Gastrocnemius medialis (tissue), 4 donors: Measurements from ENCODE around the gene HS3ST6. TPM values are rescaled to one million over a fixed set of nuclear protein-coding genes. Genes with fewer than 3 reads are reported as not detected.

ENCODE experiments used
- ATAC-seq, 2 donors: fragments of 150-250 bp; one replicate each; pipeline ENCODE4 v1.9.1; 2016
- DNase-seq, 2 donors: peaks; one replicate each; pipeline ENCODE4 v3.0.0-alpha.2; 2019
- H3K27ac ChIP-seq, 4 donors: fragments of 200-600 bp; sonication (generic); 1 replicate in 1 of 4; 2 replicates in 3 of 4; pipeline ENCODE4 v1.5.1; 2016 to 2018; ENCODE audit warnings: mild to moderate bottlenecking in 2 of 4, moderate library complexity in 1 of 4
- H3K27me3 ChIP-seq, 3 donors: fragments of 200-600 bp; sonication (generic) in 2 of 3; 1 replicate in 1 of 3; 2 replicates in 2 of 3; pipeline versions ENCODE4 v1.5.1 to v1.6.0; 2016 to 2019; ENCODE audit warnings: mild to moderate bottlenecking in 1 of 3, moderate library complexity in 1 of 3
- H3K36me3 ChIP-seq, 2 donors: fragments of 200-600 bp; sonication (generic) in 1 of 2; one replicate each; pipeline ENCODE4 v1.5.1; 2017 to 2018
- H3K4me1 ChIP-seq, 2 donors: fragments of 200-600 bp; sonication (generic) in 1 of 2; one replicate each; pipeline ENCODE4 v1.5.1; 2016 to 2017; ENCODE audit warnings: mild to moderate bottlenecking in 2 of 2
- H3K4me3 ChIP-seq, 4 donors: fragments of 200-600 bp; sonication (generic) in 3 of 4; 1 replicate in 1 of 4; 2 replicates in 3 of 4; pipeline ENCODE4 v1.5.1; 2016 to 2019; ENCODE audit warnings: mild to moderate bottlenecking in 2 of 4
- H3K9me3 ChIP-seq, 3 donors: fragments of 200-600 bp; sonication (generic) in 2 of 3; 1 replicate in 1 of 3; 2 replicates in 2 of 3; pipeline ENCODE4 v1.5.1; 2016 to 2019
- POLR2A ChIP-seq, 2 donors: fragments of 450-650 bp; IDR thresholded peaks; one replicate each; pipeline ENCODE4 v1.6.1; 2017; ENCODE audit warnings: antibody characterized with exemption in 2 of 2, mild to moderate bottlenecking in 2 of 2, moderate library complexity in 2 of 2
- in situ Hi-C, 4 donors: fragments of 200-750 bp; cut with MboI; loops; one replicate each; pipeline versions ENCODE4 v1.15.0 to v1.8.0; 2017; ENCODE audit warnings: low sequenced_read_pairs in 4 of 4
- intact Hi-C: fragments of 100-400 bp; cut with DNase I; formaldehyde crosslinking; loops from one replicate; pipeline ENCODE4 v1.15.1; 2023; ENCODE audit warnings: low total_unique reads
- total RNA-seq, 4 donors: library from RNA; depleted of rRNA; stranded (reverse); fragments of >200 nt; gene quantifications; one replicate each; pipeline versions ENCODE4 v1.1.0 to v1.2.3, GENCODE V29; 2016
- TF ChIP-seq, protein P1 (sequence below), 5 experiments: fragments of 450-650 bp in 3 of 5; fragments of 200-600 bp in 2 of 5; sonication (generic) in 2 of 5; IDR thresholded peaks in 4 of 5; conservative IDR thresholded peaks in 1 of 5; 1 replicate in 4 of 5; 2 replicates in 1 of 5; pipeline ENCODE4 v1.5.1; 2016 to 2019; ENCODE audit warnings: antibody characterized with exemption in 5 of 5, mild to moderate bottlenecking in 3 of 5, moderate library complexity in 3 of 5

The HS3ST6 gene
- total RNA-seq, 4 donors from 2014 or later: not detected

- H3K27ac ChIP-seq: no peak overlapping the region
- intact Hi-C loops: no loop called here
- no peak for DNase-seq
- no peaks in the 10 kb centered on the region for H3K9me3 ChIP-seq
- TF ChIP-seq POLR2A (IDR thresholded peaks at IDR 0.05): no peak
- TF ChIP-seq, protein P1, sequence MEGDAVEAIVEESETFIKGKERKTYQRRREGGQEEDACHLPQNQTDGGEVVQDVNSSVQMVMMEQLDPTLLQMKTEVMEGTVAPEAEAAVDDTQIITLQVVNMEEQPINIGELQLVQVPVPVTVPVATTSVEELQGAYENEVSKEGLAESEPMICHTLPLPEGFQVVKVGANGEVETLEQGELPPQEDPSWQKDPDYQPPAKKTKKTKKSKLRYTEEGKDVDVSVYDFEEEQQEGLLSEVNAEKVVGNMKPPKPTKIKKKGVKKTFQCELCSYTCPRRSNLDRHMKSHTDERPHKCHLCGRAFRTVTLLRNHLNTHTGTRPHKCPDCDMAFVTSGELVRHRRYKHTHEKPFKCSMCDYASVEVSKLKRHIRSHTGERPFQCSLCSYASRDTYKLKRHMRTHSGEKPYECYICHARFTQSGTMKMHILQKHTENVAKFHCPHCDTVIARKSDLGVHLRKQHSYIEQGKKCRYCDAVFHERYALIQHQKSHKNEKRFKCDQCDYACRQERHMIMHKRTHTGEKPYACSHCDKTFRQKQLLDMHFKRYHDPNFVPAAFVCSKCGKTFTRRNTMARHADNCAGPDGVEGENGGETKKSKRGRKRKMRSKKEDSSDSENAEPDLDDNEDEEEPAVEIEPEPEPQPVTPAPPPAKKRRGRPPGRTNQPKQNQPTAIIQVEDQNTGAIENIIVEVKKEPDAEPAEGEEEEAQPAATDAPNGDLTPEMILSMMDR (IDR thresholded peaks at IDR 0.05 in 4 of 5, conservative IDR thresholded peaks at IDR 0.05 in 1 of 5): no peak
- peaks cover 19 to 49% (median 24%) of the 10 kb centered on the region in 3 donors for H3K27me3 ChIP-seq
- ATAC-seq: no peak
- no peaks in the 10 kb centered on the region for H3K36me3 ChIP-seq
- in situ Hi-C loops: no loop called here
- no peak overlapping the region for H3K4me3 ChIP-seq
- H3K4me1 ChIP-seq: no peaks in the 10 kb centered on the region
Observed at GRCh38 chr16:1909561-1910231, 8.5 kb downstream of the HS3ST6 start.

DNA sequence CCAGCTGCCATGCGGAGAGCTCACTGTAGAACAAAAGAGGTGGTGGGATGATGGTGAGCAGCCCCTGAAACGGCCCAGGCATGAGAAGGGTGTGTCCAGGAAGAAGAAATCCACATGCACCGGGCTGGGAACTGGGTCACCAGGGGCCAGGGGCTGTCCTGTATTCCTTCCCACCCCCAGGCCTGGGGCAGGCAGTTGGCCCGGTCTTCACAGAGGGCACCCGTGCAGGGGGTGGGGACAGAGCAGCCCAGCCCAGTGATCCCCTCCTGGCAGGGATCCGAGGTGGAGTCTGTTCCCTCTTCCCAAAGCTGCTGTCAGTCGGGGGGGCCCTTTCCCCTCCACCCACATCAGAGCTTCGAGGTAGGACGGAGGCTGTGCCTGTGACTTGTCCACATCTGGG lies 9.2 kb downstream of the HS3ST6 start:
- in situ Hi-C loops (no loop called here), intact Hi-C loops (no loop called here)
- Histone ChIP-seq H3K27me3 (peaks cover 18 to 47% (median 26%) of the 10 kb centered on the region in 3 donors), H3K27ac (no peak overlapping the region), H3K4me1 (no peaks in the 10 kb centered on the region), H3K4me3 (no peak overlapping the region), H3K9me3 (no peaks in the 10 kb centered on the region), H3K36me3 (no peaks in the 10 kb centered on the region)
- DNase-seq: no peak
- TF ChIP-seq, protein P1 (IDR thresholded peaks at IDR 0.05 in 4 of 5, conservative IDR thresholded peaks at IDR 0.05 in 1 of 5): no peak
- TF ChIP-seq POLR2A (IDR thresholded peaks at IDR 0.05): no peak
- no peak for ATAC-seq

DNA sequence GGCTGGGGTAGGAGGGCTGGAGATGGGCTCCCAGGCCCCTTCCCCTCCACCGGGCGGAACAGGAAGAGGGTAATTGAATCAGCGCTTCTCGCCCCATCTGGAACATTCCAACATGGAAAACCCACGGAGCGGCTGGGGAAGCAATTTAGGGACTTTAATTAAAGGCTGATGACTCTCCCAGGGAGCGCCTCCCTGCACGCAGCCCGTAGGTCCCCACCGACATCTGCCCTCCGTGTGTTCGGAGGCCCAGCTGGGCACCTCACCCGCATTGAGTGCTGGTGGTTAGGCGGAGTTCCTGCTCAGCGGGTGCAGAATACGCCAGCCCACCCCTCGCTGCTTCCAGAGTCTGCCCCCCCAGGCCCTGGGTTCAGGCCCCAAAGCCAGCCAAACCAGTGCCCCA lies 10.0 kb downstream of the HS3ST6 start:
- Histone ChIP-seq H3K27ac (no peak overlapping the region), H3K4me3 (no peak overlapping the region), H3K36me3 (no peaks in the 10 kb centered on the region), H3K4me1 (no peaks in the 10 kb centered on the region), H3K27me3 (peaks cover 18 to 50% (median 31%) of the 10 kb centered on the region in 3 donors), H3K9me3 (no peaks in the 10 kb centered on the region)
- ATAC-seq: no peak
- intact Hi-C loops (no loop called here), in situ Hi-C loops (no loop called here)
- TF ChIP-seq POLR2A (IDR thresholded peaks at IDR 0.05): no peak
- TF ChIP-seq, protein P1 (IDR thresholded peaks at IDR 0.05 in 4 of 5, conservative IDR thresholded peaks at IDR 0.05 in 1 of 5): no peak
- no peak for DNase-seq

GRCh38 chr16:1907226-1907860 lies 10.9 kb downstream of the HS3ST6 start:
- no peak for TF ChIP-seq POLR2A (IDR thresholded peaks at IDR 0.05)
- TF ChIP-seq, protein P1 (IDR thresholded peaks at IDR 0.05 in 4 of 5, conservative IDR thresholded peaks at IDR 0.05 in 1 of 5): no peak
- Histone ChIP-seq H3K4me3 (no peak overlapping the region), H3K27me3 (peaks cover 18 to 50% (median 34%) of the 10 kb centered on the region in 3 donors), H3K4me1 (no peaks in the 10 kb centered on the region), H3K27ac (no peak overlapping the region), H3K9me3 (no peaks in the 10 kb centered on the region), H3K36me3 (no peaks in the 10 kb centered on the region)
- intact Hi-C loops (no loop called here), in situ Hi-C loops (no loop called here)
- ATAC-seq: no peak
- no peak for DNase-seq
